Stimulated activated CD8-positive, alpha-beta memory T cell treated with anti-CD3 and anti-CD28 coated beads, Interleukin-2, amount 100 ng/mL, for 48 hours (primary cell): Measurements from ENCODE around the gene ZNF221.
A peak's percentile ranks its signal among the peaks of the same experiment; 100 is the strongest.

Source experiments
- DNase-seq, 2 donors: peaks; one replicate each; pipeline ENCODE4 v3.0.0-alpha.2; 2020; ENCODE audit warnings: low read depth in 2 of 2

The ZNF221 gene

DNA sequence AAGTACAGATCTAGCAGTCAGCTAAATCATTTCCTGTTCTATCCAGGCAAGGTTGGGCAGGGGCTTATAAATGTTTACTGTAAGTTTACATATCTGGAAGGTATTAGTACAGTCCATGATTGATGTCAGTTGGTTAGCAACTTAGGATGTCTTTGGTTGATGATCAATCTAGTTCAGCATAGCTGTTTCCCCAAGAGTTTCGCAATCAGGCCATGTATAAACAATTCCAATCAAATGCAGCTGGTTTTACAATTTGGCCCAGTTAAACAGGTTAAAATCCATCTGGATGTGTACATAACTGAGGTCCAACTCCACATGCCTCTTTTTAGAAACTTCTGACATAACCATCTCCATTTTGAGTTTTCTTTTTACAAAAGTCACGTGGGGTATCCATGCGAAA is 6.9 kb downstream of the ZNF221 start:
- no peak for DNase-seq

DNA sequence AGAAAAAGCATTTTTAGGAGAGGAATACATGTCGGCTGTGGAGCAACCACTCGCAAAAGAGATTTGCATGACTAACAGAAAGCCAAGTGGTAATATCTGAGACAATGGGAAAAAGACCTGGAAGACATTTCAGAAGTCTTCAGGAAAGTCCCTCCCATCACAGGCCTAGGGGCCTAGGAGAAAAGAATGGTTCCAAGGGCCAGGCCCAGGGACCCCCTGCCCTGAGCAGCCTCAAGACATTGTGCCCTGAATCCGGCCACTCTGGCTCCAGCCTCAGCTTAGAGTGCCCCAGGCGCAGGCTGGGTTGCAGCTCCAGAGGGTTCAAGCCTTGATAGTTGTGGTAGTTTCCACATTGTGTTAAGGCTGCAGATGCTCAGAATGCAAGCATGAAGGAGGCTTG is 9.4 kb downstream of the ZNF221 start:
- DNase-seq = no peak

- DNase-seq = no peak
Observed at GRCh38 chr19:43966079-43966694, 15.2 kb downstream of the ZNF221 start.

- DNase-seq = no peak
Observed at GRCh38 chr19:43976732-43977131, 25.7 kb downstream of the ZNF221 start.

DNA sequence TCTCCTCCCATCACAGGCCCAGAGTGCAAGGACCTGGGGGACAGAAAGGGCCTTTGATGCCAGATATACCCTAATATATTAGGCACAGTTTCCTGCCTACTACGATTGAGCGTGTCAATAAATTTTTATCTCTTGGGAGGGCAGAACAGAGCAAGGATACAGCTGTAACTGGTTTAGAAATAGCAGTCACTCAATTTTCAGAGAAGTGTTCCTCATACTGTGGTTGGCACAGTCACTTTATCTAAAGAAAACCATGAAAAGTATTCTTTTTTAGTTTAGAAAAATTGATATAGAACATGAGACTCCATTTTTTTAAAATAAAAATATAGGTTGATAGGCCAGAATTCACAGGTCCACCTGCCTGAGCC is 32.5 kb downstream of the ZNF221 start:
- no peak for DNase-seq

DNA sequence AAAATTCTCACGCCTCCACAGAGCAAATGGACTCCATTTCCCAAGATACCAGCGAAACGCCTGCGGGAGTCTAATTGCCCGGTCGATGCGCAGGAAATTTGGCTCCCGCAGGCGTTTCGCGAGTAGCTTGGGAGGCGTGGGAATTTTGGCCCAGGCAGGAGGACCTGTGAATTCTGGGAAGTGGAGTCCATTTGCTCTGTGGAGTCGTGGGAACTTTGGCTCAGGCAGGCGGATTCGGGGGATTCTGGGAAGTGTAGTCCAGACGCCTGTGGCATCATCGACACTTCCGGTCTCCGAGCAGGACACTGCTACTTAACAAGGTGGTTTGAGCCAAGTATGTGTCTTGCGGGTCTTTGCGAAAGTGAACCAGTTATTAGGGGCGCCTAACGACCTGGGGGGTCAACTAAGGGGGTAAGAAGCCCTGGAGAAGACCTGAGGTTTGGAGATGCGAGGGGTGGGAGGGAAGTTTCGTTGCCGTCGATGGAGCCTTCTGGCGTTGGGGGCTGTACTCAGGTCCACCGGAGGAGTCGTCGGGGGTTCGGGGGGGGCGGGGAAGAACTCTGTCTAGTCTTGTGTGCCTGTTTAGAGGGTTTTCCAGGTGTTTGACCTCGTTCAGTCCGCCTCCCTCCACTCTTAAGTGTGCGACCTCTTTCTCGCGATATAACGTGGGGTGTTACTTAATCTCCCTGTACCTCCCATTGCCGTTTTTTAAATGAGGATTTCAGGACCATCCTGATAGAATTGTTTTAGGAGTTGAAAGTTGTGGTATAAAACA is 33.1 kb downstream of the ZNF221 start, which contains the start of gene ZNF155:
Gene ZNF155 (plus strand): TSS at position 277 of the 775 bp plus-strand sequence. CDS start 4,356 bp downstream, outside the sequence.
- peak; percentile 44 to 59 for DNase-seq

- no peak for DNase-seq
Observed at GRCh38 chr19:43984687-43985000, 33.6 kb downstream of the ZNF221 start.

DNA sequence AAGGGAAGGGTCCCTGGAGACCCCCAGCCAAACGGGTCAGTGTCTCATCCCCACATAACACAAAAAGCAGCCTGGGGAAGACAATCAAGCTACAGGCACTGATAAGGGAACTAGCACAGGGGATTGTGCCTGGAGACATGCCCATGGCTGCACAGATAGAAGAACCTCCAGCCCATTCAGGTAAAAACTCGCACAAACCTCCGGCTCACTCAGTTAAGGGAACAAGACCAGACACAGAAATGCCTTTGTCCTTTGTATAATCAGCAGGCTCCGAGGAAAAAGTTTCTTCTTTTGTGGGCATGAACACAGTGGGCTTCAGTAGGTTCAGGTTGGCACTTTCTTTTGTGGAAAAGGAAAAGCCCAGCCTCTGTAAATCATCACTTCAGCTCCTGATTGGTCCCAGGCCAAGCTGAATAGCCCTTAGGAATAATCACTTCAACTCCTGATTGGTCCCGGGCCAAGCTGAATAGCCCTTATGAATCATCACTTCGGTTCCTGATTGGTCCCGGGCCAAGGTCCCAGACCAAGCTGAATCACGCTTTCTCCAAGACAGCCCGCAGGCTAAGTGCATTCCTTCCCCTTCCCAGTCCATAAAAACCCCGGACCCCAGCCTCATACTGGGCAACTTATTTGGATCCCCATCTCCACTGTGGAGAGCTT is 46.7 kb downstream of the ZNF221 start:
- no peak for DNase-seq

DNA sequence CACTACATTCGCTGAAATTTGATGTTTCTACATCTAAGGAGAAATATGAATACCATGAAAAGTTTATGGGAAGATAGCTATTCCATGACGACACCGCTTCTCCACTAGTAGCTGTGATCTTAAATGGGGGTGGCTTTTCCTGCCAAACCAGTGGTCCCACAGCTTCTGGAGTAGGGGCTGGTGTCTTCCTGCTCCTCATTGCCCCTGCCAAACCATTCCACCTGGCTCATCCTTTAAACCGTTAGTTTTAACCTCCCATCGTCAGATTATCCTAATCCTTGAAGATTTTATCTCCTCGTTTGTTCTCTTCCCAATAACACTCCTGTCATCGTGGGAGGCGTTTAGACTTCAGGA is 51.2 kb downstream of the ZNF221 start:
- no peak for DNase-seq

GRCh38 chr19:44002566-44003460 is 51.8 kb downstream of the ZNF221 start, which contains the start of gene ZNF230:
Gene ZNF230, plus strand, starts transcription at chr19:44002957. Its CDS starts 4,122 bp downstream, at chr19:44007079.
- DNase-seq = peak; percentile 57 to 75

DNA sequence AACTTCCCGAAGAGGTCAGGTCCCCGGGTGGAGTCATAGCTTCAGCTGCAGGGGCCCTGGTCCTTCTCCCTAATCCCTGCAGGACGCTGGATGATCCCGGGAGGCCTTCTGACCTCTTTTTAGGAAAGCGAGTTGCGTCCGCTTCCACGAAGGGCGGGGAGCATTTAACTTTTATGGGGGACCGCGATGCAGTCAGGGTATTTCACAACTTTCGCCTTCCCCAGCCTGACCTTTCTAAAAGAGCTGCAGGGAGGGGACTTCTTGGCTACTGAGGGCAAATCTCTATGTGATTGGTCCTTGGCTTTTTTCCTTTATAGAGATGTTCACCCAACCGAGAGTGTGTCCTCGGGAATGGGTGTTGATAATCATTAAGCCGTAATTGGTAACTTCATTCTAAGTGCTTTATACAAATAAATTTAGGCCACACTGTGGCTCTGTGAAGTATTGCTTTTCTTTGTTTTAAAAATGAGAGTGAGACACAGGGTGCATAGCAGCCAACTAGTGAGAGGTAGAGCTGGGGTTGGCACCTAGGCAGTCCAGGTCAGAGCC is 52.5 kb downstream of the ZNF221 start:
- DNase-seq = no peak

DNA sequence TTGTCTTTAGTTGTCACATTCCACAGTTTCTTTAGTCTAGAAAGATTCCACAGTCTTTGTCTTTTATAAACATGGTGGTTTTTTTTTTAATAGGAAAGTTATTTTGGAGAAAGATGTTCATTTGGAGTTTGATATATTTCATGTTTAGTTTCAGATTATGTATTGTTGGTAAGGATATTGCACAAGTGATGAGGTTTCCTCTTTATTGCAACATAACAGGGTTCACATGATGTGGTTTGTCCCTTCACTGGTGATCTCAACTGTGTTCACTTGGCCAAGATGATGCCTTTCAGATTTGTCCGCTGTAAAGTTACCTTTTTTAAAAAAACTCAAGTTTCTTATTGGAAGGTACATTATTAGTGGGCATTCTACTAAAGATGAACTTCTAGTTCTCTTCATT is 54.9 kb downstream of the ZNF221 start:
- no peak for DNase-seq

GRCh38 chr19:44007473-44007872 is 56.4 kb downstream of the ZNF221 start:
- no peak for DNase-seq

GRCh38 chr19:44010468-44010867 is 59.4 kb downstream of the ZNF221 start:
- DNase-seq = no peak
